ENCODE data around the gene BTAF1. TPM values are rescaled to one million over a fixed set of nuclear protein-coding genes. Genes with fewer than 3 reads are reported as not detected.
A peak's percentile ranks its signal among the peaks of the same experiment; 100 is the strongest.
"Not testable (repeated sequence)": the region's sequence is repeated elsewhere in the genome, so short reads cannot be mapped to it uniquely, and the experiment has no call there.

The BTAF1 gene
- total RNA-seq, 1 donor from 2014 or later = 24.2 TPM

GRCh38 chr10:91977491-91977890 lies 53.9 kb downstream of the BTAF1 start:
- DNase-seq (ENCODE audit: low spot score) = no peak

DNA sequence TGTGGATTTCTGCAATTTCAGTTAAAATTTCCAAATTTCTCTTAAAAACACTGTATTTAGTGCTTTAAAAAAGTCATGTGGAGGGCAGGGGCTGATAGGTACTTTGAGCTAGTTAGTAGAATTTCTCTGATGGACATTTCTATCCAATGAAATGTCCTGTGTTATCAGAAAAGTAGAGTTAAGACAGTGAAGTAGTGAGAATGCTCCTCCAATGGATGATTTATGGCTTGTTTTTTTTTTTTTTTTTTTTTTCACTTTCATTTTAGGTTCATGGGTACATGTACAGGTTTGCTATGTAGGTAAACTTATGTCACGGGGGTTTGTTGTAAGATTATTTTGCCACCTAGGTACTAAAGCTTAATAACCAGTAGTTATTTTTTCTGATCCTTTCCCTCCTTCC lies 55.0 kb downstream of the BTAF1 start:
- no peak for DNase-seq (ENCODE audit: low spot score)

- DNase-seq (ENCODE audit: low spot score) = no peak
Observed at GRCh38 chr10:91980319-91980718, 56.7 kb downstream of the BTAF1 start.

GRCh38 chr10:91983416-91983815 lies 59.8 kb downstream of the BTAF1 start:
- DNase-seq (ENCODE audit: low spot score) = no peak

DNA sequence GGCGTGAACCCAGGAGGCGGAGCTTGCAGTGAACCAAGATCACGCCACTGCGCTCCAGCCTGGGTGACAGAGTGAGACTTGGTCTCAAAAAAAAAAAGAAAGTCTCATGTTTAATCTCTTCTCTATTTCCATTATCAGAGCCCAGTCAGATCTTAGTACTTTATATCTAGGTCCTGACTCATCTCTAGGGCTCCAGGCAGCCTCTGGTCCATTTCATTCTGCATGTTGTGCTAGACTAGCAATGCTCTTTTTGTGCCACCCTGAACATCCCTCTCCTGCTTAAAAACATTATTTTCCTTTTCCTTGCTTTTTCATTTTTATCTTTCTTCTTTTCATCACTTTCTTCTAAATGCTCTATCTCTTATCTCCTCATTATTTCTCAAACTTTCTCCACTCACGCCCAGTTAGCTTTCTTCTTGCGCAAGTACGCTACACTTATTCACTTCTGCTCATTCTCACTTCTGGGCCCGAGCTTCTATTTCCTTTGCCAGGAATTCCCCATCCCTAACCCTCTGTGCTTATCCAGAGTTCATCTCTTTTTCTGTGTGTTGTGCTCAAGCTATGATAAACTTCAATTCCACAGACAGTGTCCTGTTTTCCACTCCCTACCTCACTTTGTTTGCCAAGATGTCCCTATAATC lies 63.9 kb downstream of the BTAF1 start:
- peak; percentile 10 for DNase-seq (ENCODE audit: low spot score)

GRCh38 chr10:91992031-91992430 lies 68.5 kb downstream of the BTAF1 start:
- DNase-seq (ENCODE audit: low spot score) = no peak

DNA sequence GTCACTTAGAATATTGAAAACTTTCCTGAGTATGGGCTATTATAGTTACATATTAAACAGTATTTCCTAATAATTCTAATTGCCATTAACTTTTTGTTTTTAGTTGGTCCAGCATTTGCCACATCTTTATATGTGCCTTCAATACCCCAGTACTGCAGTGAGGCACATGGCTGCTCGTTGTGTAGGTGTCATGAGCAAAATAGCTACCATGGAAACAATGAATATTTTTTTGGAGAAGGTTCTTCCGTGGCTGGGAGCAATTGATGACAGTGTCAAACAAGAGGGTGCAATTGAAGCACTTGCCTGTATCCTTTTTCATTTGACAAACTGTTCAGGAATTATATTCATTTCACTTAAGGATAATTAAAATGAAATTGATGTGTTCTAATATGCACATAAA lies 72.7 kb downstream of the BTAF1 start:
- no peak for DNase-seq (ENCODE audit: low spot score)

GRCh38 chr10:92001581-92001980 lies 78.0 kb downstream of the BTAF1 start:
- DNase-seq (ENCODE audit: low spot score) = no peak

- no peak for DNase-seq (ENCODE audit: low spot score)
Observed at GRCh38 chr10:92001995-92002394, 78.4 kb downstream of the BTAF1 start.

- no peak for DNase-seq (ENCODE audit: low spot score)
Observed at GRCh38 chr10:92003258-92003657, 79.7 kb downstream of the BTAF1 start.

DNA sequence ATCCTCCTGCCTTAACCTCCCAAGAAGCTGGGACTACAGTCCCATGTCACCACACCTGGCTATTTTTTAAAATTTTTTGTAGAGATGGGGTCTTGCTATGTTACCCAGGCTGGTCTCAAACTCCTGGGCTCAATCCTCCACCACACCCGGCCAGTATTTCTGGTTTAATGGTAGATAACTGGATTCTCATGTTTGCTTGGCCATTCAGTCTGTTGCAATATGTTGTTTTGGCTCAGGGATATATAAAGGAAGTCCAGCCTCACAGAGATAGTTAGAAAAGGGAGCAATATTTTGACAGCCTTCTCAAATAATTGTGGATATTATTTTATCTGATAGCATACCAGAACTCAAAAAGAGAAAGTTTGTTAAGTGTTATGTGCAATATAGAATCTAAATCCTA lies 82.4 kb downstream of the BTAF1 start:
- DNase-seq (ENCODE audit: low spot score) = no peak

- no peak for DNase-seq (ENCODE audit: low spot score)
Observed at GRCh38 chr10:92009445-92009844, 85.9 kb downstream of the BTAF1 start.

DNA sequence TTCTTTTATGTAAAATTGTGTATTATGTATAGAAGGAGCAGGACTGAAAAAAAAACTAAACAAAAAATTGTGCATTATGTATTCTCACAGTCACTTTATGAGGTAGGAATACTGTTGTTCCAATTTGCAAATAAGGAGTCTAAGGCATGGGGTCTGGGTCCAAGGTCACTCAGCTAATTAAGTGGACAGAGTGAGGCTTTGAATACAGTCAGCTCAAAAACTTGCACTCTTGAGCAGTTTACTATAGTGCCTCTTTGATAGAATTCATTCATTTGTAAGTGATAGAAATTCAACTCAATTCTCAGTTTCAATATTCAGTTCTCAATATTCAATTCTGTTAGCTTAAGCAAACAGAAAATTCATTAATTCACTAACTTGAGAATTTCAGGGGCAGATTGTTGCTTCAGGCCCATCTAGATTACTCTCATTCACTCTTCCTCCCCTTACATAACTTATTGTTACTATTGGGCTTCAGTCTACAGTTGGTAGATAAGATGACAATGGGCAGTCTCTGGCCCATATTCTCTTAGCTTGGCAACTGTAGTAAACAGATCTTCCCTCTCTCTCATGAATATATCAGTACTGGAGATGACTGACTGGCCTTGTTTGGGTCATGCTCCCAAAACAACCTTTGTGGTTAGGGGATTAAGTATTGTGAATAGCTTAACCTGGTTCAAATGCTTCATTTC lies 86.6 kb downstream of the BTAF1 start:
- DNase-seq (ENCODE audit: low spot score) = no peak

DNA sequence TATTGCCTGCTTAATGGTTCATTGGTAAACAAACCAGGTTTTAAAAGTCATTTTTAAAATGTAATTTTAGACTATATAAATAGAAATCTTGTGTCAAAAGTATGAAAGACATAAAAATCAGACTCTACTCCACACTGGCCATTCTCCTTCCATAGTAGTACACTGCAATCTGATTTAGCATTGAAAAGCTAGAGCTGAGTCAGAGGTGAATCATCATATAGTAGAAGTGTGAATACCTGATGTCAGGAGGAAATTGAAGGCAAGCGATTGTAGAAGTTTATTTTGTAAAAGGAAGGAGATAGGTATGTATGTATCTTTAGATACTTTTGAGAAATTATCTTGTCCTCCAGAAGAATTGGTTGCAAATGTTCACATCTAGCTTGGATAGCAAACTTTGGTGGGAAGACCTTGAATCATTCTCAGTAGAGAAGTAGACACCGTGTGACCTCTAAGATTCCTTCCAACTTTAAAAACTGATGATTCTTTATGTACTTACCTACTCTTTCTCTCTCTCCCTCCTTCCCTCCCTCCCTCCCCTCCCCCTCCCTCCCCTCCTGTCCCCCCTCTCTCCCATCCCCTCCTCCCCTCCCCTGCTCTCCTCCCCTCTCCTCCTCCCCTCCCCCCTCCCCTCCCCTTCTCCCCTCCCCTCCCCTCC lies 88.1 kb downstream of the BTAF1 start:
- DNase-seq (ENCODE audit: low spot score) = no peak

GRCh38 chr10:92014620-92015019 lies 91.0 kb downstream of the BTAF1 start:
- no peak for DNase-seq (ENCODE audit: low spot score)

GRCh38 chr10:92024700-92025099 lies 101.1 kb downstream of the BTAF1 start:
- DNase-seq (ENCODE audit: low spot score) = no peak

DNA sequence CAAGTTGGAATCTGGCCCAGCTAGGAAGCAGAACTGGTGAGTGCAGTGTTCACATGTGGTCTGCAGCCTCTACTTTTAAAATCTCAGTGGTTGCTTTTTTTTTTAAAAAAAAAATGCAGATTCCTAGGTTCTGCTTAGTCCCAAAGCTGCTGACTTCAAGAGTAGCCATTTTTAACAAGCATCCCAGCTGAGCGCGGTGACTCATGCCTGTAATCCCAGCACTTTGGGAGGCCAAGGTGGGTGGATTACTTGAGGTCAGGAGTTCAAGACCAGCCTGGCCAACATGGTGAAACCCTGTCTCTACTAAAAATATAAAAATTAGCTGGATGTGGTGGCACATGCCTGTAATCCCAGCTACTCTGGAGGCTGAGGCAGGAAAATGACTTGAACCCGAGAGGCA lies 101.8 kb downstream of the BTAF1 start:
- not testable (repeated sequence) for DNase-seq (ENCODE audit: low spot score)

DNA sequence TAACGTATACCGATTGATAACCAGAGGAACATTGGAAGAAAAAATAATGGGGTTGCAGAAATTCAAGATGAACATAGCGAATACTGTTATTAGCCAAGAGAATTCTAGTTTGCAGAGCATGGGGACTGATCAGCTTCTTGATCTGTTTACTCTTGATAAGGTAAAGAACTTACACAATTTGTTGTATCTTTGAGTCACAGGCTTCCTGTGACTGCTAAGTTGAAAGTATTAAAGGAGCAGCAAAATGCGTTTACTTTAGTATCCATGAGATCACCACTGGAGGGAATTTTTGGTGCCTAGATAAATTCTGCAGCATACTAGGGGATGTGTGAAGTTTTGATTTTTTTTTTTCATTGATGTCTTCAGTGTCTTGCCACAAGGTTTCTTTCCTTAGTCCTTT lies 103.6 kb downstream of the BTAF1 start:
- no peak for DNase-seq (ENCODE audit: low spot score)

DNA sequence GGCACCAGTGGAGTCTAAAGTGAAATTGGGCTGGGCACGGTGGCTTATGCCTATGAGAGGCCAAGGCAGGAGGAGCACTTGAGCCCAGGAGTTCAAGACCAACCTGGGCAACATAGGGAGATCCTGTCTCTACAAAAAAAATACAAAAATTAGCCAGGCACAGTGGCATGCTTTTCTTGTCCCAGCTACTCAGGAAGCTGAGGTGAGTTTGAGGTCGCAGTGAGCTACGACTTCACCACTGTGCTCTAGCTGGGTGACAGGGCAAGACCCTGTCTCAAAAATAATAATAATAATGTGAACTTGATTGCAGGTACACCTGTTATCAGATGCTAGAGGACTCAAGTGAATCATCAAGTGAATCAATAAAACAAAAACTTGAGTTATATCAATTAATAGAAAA lies 108.0 kb downstream of the BTAF1 start:
- no peak for DNase-seq (ENCODE audit: low spot score)

DNA sequence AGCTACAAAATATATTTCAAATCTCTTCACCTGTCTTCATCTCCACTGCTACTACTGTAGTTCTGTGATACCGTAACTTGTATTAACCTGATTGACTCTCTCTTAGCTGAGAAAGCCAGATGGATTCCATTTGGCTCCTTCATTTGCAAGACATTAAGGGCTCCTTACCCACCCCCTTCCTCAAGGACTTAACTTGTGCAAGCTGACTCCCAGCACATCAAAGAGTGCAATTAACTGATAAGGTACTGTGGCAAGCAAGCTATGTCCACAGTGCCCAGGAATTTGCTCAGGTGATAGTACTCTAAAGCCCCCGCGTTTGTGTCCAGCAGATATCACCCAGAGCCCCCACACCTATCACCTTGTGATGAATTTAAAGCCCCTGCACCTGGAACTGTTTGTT lies 109.5 kb downstream of the BTAF1 start:
- not testable (repeated sequence) for DNase-seq (ENCODE audit: low spot score)

DNA sequence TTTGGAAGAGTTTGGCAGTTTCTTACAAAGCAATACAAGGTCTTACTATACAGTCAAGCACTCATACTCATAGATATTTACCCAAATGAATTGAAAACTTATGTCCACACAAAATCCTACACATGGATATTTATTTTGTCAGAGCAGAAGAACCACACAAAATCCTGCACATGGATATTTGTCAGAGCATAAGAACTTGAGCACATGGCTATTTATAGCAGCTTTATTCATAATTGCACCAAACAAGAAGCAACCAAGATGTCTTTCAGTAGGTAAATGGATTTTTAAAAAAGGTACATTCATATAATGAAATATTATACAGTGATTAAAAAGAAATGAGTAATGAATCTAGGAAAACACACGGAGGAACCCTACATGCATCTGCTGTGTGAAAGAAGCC lies 115.4 kb downstream of the BTAF1 start:
- DNase-seq (ENCODE audit: low spot score) = no peak

GRCh38 chr10:92042541-92042940 lies 119.0 kb downstream of the BTAF1 start:
- DNase-seq (ENCODE audit: low spot score) = no peak

- DNase-seq (ENCODE audit: low spot score) = no peak
Observed at GRCh38 chr10:92045641-92046106, 122.1 kb downstream of the BTAF1 start.
